ENCODE results near the gene C11orf68. TPM values are rescaled to one million over a fixed set of nuclear protein-coding genes. Genes with fewer than 3 reads are reported as not detected.

C11orf68 gene
- total RNA-seq, 1 experiment from 2014 or later: 20.1 TPM

DNA sequence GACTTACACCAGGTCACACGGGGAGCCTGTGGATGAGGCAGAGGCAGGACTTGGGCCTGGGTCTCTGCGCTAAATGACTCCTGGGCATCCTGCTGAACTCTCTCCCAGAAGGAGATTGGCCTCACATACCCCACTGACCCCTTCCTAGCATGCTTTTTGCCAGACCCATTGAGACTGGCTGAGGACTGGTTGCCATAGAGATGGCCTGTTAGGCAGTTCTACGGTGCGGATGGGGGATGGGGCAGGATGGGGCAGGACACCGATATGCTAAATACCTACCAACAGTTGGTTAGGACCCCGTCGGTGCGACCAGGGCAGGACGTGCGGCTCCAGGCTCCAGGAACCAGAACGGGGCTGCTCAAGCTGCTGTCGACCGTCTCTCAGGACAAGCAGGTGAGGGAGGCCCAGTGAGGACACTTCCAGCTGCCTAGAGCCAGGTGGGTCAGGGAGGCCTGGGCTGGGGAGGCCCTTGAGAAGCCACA lies 26.6 kb upstream of the C11orf68 start, which contains the start of gene TSGA10IP:
TSS of gene TSGA10IP (plus strand) at position 51 of the 482 bp plus-strand sequence. CDS start at position 247, 196 bp downstream.
- no peak within 1 kb of the TSS for H3K27ac Mint-ChIP-seq (ENCODE audit: unreplicated experiment)

DNA sequence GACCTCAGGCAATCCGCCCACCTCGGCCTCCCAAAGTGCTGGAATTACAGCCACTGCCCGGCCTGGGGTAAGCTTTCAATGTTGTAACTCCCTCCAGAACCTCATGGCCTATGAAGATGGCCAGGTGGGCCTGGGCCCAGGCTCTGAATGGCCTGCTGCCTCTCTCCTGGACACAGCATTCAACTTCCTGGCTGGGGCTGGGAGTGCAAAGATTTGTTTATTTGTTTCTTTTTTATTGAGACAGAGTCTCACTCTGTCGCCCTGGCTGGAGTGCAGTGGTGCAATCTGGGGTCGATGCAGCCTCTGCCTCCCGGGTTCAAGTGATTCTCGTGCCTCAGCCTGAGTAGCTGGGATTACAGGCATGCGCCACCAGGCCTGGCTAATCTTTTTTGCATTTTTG lies 25.9 kb upstream of the C11orf68 start:
- H3K36me3 ChIP-seq (ENCODE audit: control insufficient read depth, insufficient read depth, low read length): no peaks in the 10 kb centered on the region
- H3K4me3 ChIP-seq (ENCODE audit: low read depth, low read length): no peak overlapping the region
- H3K9me3 ChIP-seq: no peaks in the 10 kb centered on the region
- Mint-ChIP-seq H3K4me1 (ENCODE audit: low read depth, unreplicated experiment) (no peaks in the 10 kb centered on the region), H3K27me3 (ENCODE audit: insufficient read depth, unreplicated experiment) (no peaks in the 10 kb centered on the region), H3K9me3 (ENCODE audit: unreplicated experiment) (no peaks in the 10 kb centered on the region), H3K27ac (ENCODE audit: unreplicated experiment) (no peak overlapping the region), H3K4me3 (ENCODE audit: unreplicated experiment) (no peak overlapping the region), H3K36me3 (ENCODE audit: insufficient read depth, unreplicated experiment) (no peaks in the 10 kb centered on the region)
- DNase-seq: no peak
- intact Hi-C loops (cut with micrococcal nuclease; ENCODE audit: unreplicated experiment): no loop called here
- TF ChIP-seq, protein P1, sequence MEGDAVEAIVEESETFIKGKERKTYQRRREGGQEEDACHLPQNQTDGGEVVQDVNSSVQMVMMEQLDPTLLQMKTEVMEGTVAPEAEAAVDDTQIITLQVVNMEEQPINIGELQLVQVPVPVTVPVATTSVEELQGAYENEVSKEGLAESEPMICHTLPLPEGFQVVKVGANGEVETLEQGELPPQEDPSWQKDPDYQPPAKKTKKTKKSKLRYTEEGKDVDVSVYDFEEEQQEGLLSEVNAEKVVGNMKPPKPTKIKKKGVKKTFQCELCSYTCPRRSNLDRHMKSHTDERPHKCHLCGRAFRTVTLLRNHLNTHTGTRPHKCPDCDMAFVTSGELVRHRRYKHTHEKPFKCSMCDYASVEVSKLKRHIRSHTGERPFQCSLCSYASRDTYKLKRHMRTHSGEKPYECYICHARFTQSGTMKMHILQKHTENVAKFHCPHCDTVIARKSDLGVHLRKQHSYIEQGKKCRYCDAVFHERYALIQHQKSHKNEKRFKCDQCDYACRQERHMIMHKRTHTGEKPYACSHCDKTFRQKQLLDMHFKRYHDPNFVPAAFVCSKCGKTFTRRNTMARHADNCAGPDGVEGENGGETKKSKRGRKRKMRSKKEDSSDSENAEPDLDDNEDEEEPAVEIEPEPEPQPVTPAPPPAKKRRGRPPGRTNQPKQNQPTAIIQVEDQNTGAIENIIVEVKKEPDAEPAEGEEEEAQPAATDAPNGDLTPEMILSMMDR (IDR thresholded peaks at IDR 0.05; ENCODE audit: insufficient read depth in 1 of 2, low read depth in 1 of 2, low read length in 1 of 2, severe bottlenecking in 1 of 2, unreplicated experiment in 1 of 2): no peak
- H3K27me3 ChIP-seq (replicated peaks; ENCODE audit: control insufficient read depth, insufficient read depth, low read length): no peaks in the 10 kb centered on the region
- POLR2A ChIA-PET: no interaction called here
- H3K4me1 ChIP-seq: no peaks in the 10 kb centered on the region
- BruUV-seq (replicated peaks): no TSS peak
- CTCF ChIA-PET: no interaction called here

More for the DNA sequence above, 26.6 kb upstream of the C11orf68 start, which contains the start of gene TSGA10IP:
- Mint-ChIP-seq H3K4me3 (ENCODE audit: unreplicated experiment) (no peak within 1 kb of the TSS), H3K4me1 (ENCODE audit: low read depth, unreplicated experiment) (no peaks in the 10 kb centered on the region), H3K36me3 (ENCODE audit: insufficient read depth, unreplicated experiment) (no peaks in the 10 kb centered on the region), H3K9me3 (ENCODE audit: unreplicated experiment) (no peaks in the 10 kb centered on the region), H3K27me3 (ENCODE audit: insufficient read depth, unreplicated experiment) (no peaks in the 10 kb centered on the region)
- intact Hi-C loops (cut with micrococcal nuclease; ENCODE audit: unreplicated experiment): no loop called here
- ChIA-PET CTCF (no interaction called here), POLR2A (no interaction called here)
- no peak for DNase-seq
- Histone ChIP-seq H3K9me3 (no peaks in the 10 kb centered on the region), H3K4me1 (no peaks in the 10 kb centered on the region), H3K27me3 (replicated peaks; ENCODE audit: control insufficient read depth, insufficient read depth, low read length) (no peaks in the 10 kb centered on the region), H3K36me3 (ENCODE audit: control insufficient read depth, insufficient read depth, low read length) (no peaks in the 10 kb centered on the region), H3K4me3 (ENCODE audit: low read depth, low read length) (no peak within 1 kb of the TSS)
- no TSS peak for BruUV-seq (replicated peaks)
- TF ChIP-seq, protein P1 (IDR thresholded peaks at IDR 0.05; ENCODE audit: insufficient read depth in 1 of 2, low read depth in 1 of 2, low read length in 1 of 2, severe bottlenecking in 1 of 2, unreplicated experiment in 1 of 2): no peak

DNA sequence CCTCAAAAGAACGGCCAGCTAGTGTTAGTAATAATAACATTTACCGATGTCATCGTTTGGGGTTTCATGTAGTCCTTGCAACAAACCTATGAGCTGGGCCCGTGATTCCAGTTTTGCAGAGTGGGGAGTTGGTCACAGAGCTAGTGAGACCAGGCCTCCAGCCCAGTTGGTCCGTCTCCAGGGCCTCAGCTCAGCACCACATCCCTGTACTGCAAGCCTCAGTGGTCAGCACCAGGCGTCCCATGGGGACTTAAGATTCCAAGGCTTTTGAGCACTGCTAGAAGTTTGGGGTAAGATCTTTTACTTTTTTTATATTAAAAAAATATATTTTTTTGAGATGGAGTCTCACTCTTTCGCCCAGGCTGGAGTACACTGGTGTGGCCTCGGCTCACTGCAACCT lies 25.3 kb upstream of the C11orf68 start:
- DNase-seq: no peak
- Mint-ChIP-seq H3K36me3 (ENCODE audit: insufficient read depth, unreplicated experiment) (no peaks in the 10 kb centered on the region), H3K27ac (ENCODE audit: unreplicated experiment) (no peak overlapping the region), H3K4me3 (ENCODE audit: unreplicated experiment) (no peak overlapping the region), H3K4me1 (ENCODE audit: low read depth, unreplicated experiment) (no peaks in the 10 kb centered on the region), H3K9me3 (ENCODE audit: unreplicated experiment) (no peaks in the 10 kb centered on the region), H3K27me3 (ENCODE audit: insufficient read depth, unreplicated experiment) (no peaks in the 10 kb centered on the region)
- no peaks in the 10 kb centered on the region for H3K9me3 ChIP-seq
- intact Hi-C loops (cut with micrococcal nuclease; ENCODE audit: unreplicated experiment): no loop called here
- H3K27me3 ChIP-seq (replicated peaks; ENCODE audit: control insufficient read depth, insufficient read depth, low read length): no peaks in the 10 kb centered on the region
- ChIA-PET CTCF (no interaction called here), POLR2A (no interaction called here)
- TF ChIP-seq, protein P1 (IDR thresholded peaks at IDR 0.05; ENCODE audit: insufficient read depth in 1 of 2, low read depth in 1 of 2, low read length in 1 of 2, severe bottlenecking in 1 of 2, unreplicated experiment in 1 of 2): no peak
- no peaks in the 10 kb centered on the region for H3K4me1 ChIP-seq
- no TSS peak for BruUV-seq (replicated peaks)
- no peak overlapping the region for H3K4me3 ChIP-seq (ENCODE audit: low read depth, low read length)
- H3K36me3 ChIP-seq (ENCODE audit: control insufficient read depth, insufficient read depth, low read length): no peaks in the 10 kb centered on the region
